HG02840 (cell line): Measurements from ENCODE around the gene ISCA1.

Experiments
- ATAC-seq: cut with Tn5 transposase; IDR thresholded peaks from one replicate; pipeline ENCODE4 v1.9.1; 2021; ENCODE audit warnings: mild to moderate bottlenecking, moderate library complexity, moderate number of reproducible peaks; ENCODE audit not compliant: unreplicated experiment, low FRiP score

ISCA1 gene

GRCh38 chr9:86286278-86286677 is 3.9 kb upstream of the ISCA1 start:
- ATAC-seq: no peak

- no peak for ATAC-seq
These were observed 2.9 kb upstream of the ISCA1 start for GRCh38 chr9:86285261-86285660.

GRCh38 chr9:86282979-86283535 is 719 bp upstream of the ISCA1 start:
- no peak for ATAC-seq

- peak; percentile 33 for ATAC-seq
These were observed 703 bp downstream of the ISCA1 start for GRCh38 chr9:86281593-86282076.

- ATAC-seq: no peak
These were observed 1.8 kb downstream of the ISCA1 start for GRCh38 chr9:86280580-86280979.

GRCh38 chr9:86279839-86280238 is 2.5 kb downstream of the ISCA1 start:
- no peak for ATAC-seq

GRCh38 chr9:86277072-86277471 is 5.3 kb downstream of the ISCA1 start:
- no peak for ATAC-seq

- no peak for ATAC-seq
These were observed 6.4 kb downstream of the ISCA1 start for GRCh38 chr9:86275962-86276361.

- ATAC-seq: no peak
These were observed 7.3 kb downstream of the ISCA1 start for GRCh38 chr9:86274821-86275643.

GRCh38 chr9:86272221-86272620 is 10.1 kb downstream of the ISCA1 start:
- ATAC-seq: no peak

GRCh38 chr9:86263876-86264275 is 18.5 kb downstream of the ISCA1 start:
- no peak for ATAC-seq

- no peak for ATAC-seq
These were observed 19.8 kb downstream of the ISCA1 start for GRCh38 chr9:86262492-86262891.

GRCh38 chr9:86259557-86259956 is 22.8 kb downstream of the ISCA1 start, which contains the start of gene C9orf153:
Gene C9orf153, minus strand, starts transcription at chr9:86259657. Its CDS starts 30,054 bp downstream, at chr9:86229603.
- no peak for ATAC-seq

GRCh38 chr9:86257391-86257790 is 24.9 kb downstream of the ISCA1 start:
- no peak for ATAC-seq

GRCh38 chr9:86256653-86257052 is 25.7 kb downstream of the ISCA1 start:
- ATAC-seq: no peak

- ATAC-seq: no peak
These were observed 28.8 kb downstream of the ISCA1 start for GRCh38 chr9:86253577-86253976.

GRCh38 chr9:86252870-86253269 is 29.5 kb downstream of the ISCA1 start:
- ATAC-seq: no peak

- no peak for ATAC-seq
These were observed 32.2 kb downstream of the ISCA1 start for GRCh38 chr9:86250123-86250522.

- no peak for ATAC-seq
These were observed 33.6 kb downstream of the ISCA1 start for GRCh38 chr9:86248746-86249145.

- ATAC-seq: peak; percentile 70
These were observed 35.6 kb downstream of the ISCA1 start for GRCh38 chr9:86246752-86247161.

- ATAC-seq: no peak
These were observed 40.3 kb downstream of the ISCA1 start for GRCh38 chr9:86242071-86242470.

- ATAC-seq: no peak
These were observed 41.1 kb downstream of the ISCA1 start for GRCh38 chr9:86241216-86241615.
